A549 (cell line): ENCODE results near the gene ITIH4.

Source experiments
- EP300 ChIP-seq, 2 experiments: fragments of >200 bp; sonication (Bioruptor Twin); formaldehyde crosslinking; IDR thresholded peaks; 2 replicates in 1 of 2; 3 replicates in 1 of 2; pipeline ENCODE4 v1.6.1; 2016 to 2017
- REST ChIP-seq: fragments of 200-600 bp; sonication (generic); IDR thresholded peaks from 2 replicates; pipeline ENCODE4 v1.6.1; 2016; ENCODE audit warnings: antibody characterized with exemption, mild to moderate bottlenecking, moderate library complexity

- no peak for TF ChIP-seq EP300 (IDR thresholded peaks at IDR 0.05)
- no peak for TF ChIP-seq REST
These were observed 9.7 kb downstream of the ITIH4 start for GRCh38 chr3:52820736-52821135.
